ENCODE measurements around the gene HOXD13. TPM values are rescaled to one million over a fixed set of nuclear protein-coding genes. Genes with fewer than 3 reads are reported as not detected.
A peak's percentile ranks its signal among the peaks of the same experiment; 100 is the strongest.

The HOXD13 gene
- total and polyA plus RNA-seq, 2 donors (not counting 3 experiments of a cell fraction or from before 2014, with no cell fraction given) = not detected

DNA sequence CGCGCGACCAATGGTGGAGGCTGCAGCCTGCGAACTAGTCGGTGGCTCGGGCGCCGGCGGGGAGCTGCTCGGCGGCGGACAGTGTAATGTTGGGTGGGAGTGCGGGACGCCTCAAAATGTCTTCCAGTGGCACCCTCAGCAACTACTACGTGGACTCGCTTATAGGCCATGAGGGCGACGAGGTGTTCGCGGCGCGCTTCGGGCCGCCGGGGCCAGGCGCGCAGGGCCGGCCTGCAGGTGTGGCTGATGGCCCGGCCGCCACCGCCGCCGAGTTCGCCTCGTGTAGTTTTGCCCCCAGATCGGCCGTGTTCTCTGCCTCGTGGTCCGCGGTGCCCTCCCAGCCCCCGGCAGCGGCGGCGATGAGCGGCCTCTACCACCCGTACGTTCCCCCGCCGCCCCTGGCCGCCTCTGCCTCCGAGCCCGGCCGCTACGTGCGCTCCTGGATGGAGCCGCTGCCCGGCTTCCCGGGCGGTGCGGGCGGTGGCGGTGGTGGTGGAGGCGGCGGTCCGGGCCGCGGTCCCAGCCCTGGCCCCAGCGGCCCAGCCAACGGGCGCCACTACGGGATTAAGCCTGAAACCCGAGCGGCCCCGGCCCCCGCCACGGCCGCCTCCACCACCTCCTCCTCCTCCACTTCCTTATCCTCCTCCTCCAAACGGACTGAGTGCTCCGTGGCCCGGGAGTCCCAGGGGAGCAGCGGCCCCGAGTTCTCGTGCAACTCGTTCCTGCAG is 30.3 kb downstream of the HOXD13 start, which contains the start of gene HOXD9:
Gene HOXD9 (plus strand): TSS at position 37 of the 728 bp plus-strand sequence. CDS start 50 bp downstream, at position 87.
- Histone ChIP-seq H3K9ac (replicated peaks; ENCODE audit: extremely low read depth, insufficient read depth, low read length) (peak within 1 kb of the TSS; percentile 17), H3K4me3 (replicated peaks in 1 of 3; ENCODE audit: insufficient read depth in 1 of 3, low read depth in 1 of 3, low read length in 3 of 3) (peak within 1 kb of the TSS; percentile 49 to 77 (median 61)), H2AFZ (ENCODE audit: low read depth, low read length) (peak within 1 kb of the TSS; percentile 89), H3K27ac (ENCODE audit: insufficient read depth, low read depth, low read length) (no peak within 1 kb of the TSS), H3K4me2 (ENCODE audit: insufficient read depth, low read length) (peak within 1 kb of the TSS; percentile 80), H3K27me3 (ENCODE audit: control insufficient read depth in 2 of 2, insufficient read depth in 2 of 2, low read length in 2 of 2) (peaks cover 37 to 47% of the 10 kb centered on the region in 2 experiments), H3K9me1 (replicated peaks; ENCODE audit: control insufficient read depth, extremely low read depth, insufficient read depth, low read length) (no peaks in the 10 kb centered on the region), H3K79me2 (ENCODE audit: control insufficient read depth, insufficient read depth, low read length) (no peaks in the 10 kb centered on the region), H3K4me1 (ENCODE audit: control insufficient read depth, extremely low read depth, insufficient read depth, low read length) (peaks cover 17% of the 10 kb centered on the region), H3K9me3 (replicated peaks; ENCODE audit: control insufficient read depth, insufficient read depth, low read length) (no peaks in the 10 kb centered on the region), H4K20me1 (replicated peaks; ENCODE audit: control insufficient read depth, extremely low read depth, insufficient read depth, low read length) (no peaks in the 10 kb centered on the region), H3K36me3 (ENCODE audit: control insufficient read depth in 2 of 2, extremely low read depth in 1 of 2, insufficient read depth in 2 of 2, low read length in 2 of 2) (no peaks in the 10 kb centered on the region)
- no peak for TF ChIP-seq FOS (IDR thresholded peaks at IDR 0.05; ENCODE audit: borderline replicate concordance, insufficient read depth, low read length)
- peak; percentile 62 for TF ChIP-seq POLR2AphosphoS5 (IDR thresholded peaks at IDR 0.05; ENCODE audit: insufficient read depth, low read depth, low read length)
- TF ChIP-seq JUN (IDR thresholded peaks at IDR 0.05; ENCODE audit: borderline replicate concordance, insufficient read depth, insufficient read length, low read depth) = no peak
- TF ChIP-seq, protein P1, sequence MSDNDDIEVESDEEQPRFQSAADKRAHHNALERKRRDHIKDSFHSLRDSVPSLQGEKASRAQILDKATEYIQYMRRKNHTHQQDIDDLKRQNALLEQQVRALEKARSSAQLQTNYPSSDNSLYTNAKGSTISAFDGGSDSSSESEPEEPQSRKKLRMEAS (IDR thresholded peaks at IDR 0.05; ENCODE audit: insufficient read depth, insufficient read length) = peak; percentile 84
- no peak for TF ChIP-seq GATA2 (IDR thresholded peaks at IDR 0.05; ENCODE audit: insufficient read depth, insufficient read length, low read depth, low read length)
- no peak for TF ChIP-seq EZH2 (IDR thresholded peaks at IDR 0.05; ENCODE audit: borderline replicate concordance, low read depth, low read length, severe bottlenecking)
- TF ChIP-seq, protein P2, sequence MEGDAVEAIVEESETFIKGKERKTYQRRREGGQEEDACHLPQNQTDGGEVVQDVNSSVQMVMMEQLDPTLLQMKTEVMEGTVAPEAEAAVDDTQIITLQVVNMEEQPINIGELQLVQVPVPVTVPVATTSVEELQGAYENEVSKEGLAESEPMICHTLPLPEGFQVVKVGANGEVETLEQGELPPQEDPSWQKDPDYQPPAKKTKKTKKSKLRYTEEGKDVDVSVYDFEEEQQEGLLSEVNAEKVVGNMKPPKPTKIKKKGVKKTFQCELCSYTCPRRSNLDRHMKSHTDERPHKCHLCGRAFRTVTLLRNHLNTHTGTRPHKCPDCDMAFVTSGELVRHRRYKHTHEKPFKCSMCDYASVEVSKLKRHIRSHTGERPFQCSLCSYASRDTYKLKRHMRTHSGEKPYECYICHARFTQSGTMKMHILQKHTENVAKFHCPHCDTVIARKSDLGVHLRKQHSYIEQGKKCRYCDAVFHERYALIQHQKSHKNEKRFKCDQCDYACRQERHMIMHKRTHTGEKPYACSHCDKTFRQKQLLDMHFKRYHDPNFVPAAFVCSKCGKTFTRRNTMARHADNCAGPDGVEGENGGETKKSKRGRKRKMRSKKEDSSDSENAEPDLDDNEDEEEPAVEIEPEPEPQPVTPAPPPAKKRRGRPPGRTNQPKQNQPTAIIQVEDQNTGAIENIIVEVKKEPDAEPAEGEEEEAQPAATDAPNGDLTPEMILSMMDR (IDR thresholded peaks at IDR 0.05; ENCODE audit: extremely low read depth in 1 of 2, insufficient read depth in 1 of 2, low read depth in 1 of 2, low read length in 2 of 2) = no peak
- TF ChIP-seq POLR2A (IDR thresholded peaks at IDR 0.05; ENCODE audit: low read depth, low read length) = peak; percentile 62
- no peak for TF ChIP-seq MYC (IDR thresholded peaks at IDR 0.05; ENCODE audit: low read depth, low read length)
- dilution Hi-C loops (cut with MboI; ENCODE audit: extremely low pct_ligation_motif_present, low sequenced_read_pairs) = no loop called here
- BruUV-seq (replicated peaks) = no TSS peak
- FAIRE-seq (no peak), DNase-seq (ENCODE audit: low read depth, low spot score) (peak; percentile 84)
- intact Hi-C loops (cut with micrococcal nuclease) = no loop called here
- CTCF ChIA-PET = interaction anchor here (0.9 to 4.7 kb wide), 16 partner anchors 8 to 1042 kb away, joined by 3 to 28 read pairs (median 4); no protein-coding TSS in a partner anchor
- POLR2A ChIA-PET = interaction anchor here (1.1 kb wide), 1 partner anchor 1141 kb away, joined by 3 read pairs; no protein-coding TSS in a partner anchor
